Posterior vena cava (tissue), 2 donors: ENCODE data around the gene TNFAIP3. TPM values are rescaled to one million over a fixed set of nuclear protein-coding genes. Genes with fewer than 3 reads are reported as not detected.
"Not testable (repeated sequence)": the region's sequence is repeated elsewhere in the genome, so short reads cannot be mapped to it uniquely, and the experiment has no call there.

ENCODE experiments used
- DNase-seq: peaks from one replicate; pipeline ENCODE4 v3.0.0-alpha.2; 2020; ENCODE audit warnings: low spot score
- intact Hi-C, 2 donors: fragments of 100-400 bp; cut with DNase I; formaldehyde crosslinking; loops; one replicate each; pipeline versions ENCODE4 v1.14.1 to v1.14.2; 2022 to 2023
- long read RNA-seq, 2 donors: library from polyadenylated mRNA; unstranded; transcript quantifications; one replicate each; pipeline ENCODE4 v2.0.0, GENCODE V29; 2020 to 2021
- total RNA-seq, 2 donors: library from RNA; stranded (reverse); fragmentation: NEBNext Ultra II Directional; extraction: Animal tissue kit (Norgen Biotek cat#: 25700); gene quantifications; one replicate each; pipeline ENCODE4 v1.2.1, GENCODE V29; 2021
- donor health status: DM: yes; HTN: yes; CAD: no.
- donor health status: DM: yes; HTN: yes; CAD: no.

The TNFAIP3 gene
- 10 to 100 TPM; 19.0 to 28.6 TPM for total RNA-seq
- long read RNA-seq, donor 1, partial matches to known transcripts = 4 of 4 reads
- long read RNA-seq, donor 1, other reads (novel, unspliced or antisense) = 0 of 4 reads
- long read RNA-seq, donor 2, partial matches to known transcripts = 9 of 15 reads
- long read RNA-seq, donor 2, other reads (novel, unspliced or antisense) = 6 of 15 reads

DNA sequence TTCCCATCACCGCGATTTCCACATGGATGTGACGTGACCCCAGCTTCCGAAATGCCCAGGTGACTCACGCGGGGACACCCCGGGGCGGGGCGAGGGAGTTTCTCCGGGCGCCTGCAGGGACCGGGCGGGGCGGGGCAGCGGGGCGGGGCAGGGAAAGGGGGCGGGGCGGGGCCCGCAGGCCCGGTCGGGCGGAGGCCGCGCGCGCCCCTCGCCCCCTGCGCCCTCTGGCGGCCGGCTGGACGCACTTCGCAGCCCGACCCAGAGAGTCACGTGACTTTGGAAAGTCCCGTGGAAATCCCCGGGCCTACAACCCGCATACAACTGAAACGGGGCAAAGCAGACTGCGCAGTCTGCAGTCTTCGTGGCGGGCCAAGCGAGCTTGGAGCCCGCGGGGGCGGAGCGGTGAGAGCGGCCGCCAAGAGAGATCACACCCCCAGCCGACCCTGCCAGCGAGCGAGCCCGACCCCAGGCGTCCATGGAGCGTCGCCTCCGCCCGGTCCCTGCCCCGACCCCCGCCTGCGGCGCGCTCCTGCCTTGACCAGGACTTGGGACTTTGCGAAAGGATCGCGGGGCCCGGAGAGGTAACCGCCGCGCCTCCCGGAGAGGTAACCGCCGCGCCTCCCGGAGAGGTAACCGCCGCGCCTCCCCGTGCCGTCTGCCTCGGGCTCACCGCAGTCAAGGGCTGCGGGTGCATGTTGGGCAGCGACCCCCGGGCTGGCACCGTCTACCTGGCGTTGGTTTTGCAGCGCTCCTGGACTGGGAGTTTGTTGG lies at the start of gene TNFAIP3:
TNFAIP3 (plus strand) TSS at position 346 of the 771 bp plus-strand sequence. CDS start 3,969 bp downstream, outside the sequence.
- intact Hi-C loops = loop anchor here (10.0 kb wide), 1 partner anchor 162 kb away; no protein-coding TSS in a partner anchor
- peak; percentile 98 for DNase-seq

DNA sequence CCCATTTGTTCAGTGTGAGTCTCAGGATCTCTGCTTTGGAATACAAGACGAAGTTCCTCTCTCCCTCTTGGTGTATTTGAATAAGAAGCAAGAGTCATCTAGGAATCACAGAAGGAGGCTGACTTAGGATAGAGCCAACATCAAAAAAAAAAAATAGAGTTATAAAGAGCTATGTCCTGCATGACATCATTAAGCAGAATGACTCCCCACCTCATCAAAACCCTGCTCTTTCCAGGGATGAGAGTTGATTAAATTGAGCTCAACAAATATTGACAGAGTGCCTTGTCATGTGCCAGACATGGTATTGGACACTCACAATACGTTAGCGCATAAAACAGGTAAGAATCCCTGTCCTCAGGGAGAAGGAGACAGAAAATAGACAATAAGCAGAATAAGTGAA lies 48.6 kb upstream of the TNFAIP3 start:
- DNase-seq = no peak
- intact Hi-C loops = no loop called here

DNA sequence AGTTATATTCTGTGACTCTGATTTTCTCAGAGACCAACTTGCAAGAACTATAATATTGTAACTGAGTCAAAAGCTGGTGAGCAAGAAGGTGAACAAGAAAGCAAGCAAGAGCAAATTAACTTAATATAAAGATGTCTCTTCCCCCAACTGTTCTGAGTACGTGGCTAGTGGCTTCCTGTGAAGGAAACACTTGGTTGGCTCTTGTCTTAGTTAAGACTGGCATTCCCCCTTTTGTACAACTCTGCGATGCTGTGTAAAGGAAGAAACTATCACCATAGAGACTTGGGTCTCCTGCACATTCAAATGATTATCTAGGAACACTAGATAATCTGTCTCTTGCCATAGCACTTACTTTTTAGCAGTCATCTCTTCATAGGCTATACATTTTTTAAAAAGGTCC lies 47.3 kb upstream of the TNFAIP3 start:
- intact Hi-C loops = no loop called here
- DNase-seq = no peak

DNA sequence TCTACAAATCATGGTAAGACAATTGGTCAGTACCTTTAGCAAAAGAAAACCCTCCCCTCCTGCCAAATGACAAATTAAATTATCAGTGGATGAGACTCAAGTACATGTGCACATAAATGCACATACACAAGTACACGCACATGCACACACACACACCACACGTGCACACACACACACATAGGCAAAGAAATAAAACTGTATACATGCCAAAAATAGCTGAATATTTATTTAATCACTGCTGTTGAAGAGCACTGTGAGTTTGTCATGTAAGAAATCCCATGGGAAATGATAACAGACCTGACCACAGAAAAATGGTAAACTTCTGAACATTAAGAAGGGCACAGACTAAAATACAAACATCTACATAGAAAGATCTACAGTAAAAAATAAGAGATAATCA lies 46.6 kb upstream of the TNFAIP3 start:
- no peak for DNase-seq
- intact Hi-C loops = no loop called here

DNA sequence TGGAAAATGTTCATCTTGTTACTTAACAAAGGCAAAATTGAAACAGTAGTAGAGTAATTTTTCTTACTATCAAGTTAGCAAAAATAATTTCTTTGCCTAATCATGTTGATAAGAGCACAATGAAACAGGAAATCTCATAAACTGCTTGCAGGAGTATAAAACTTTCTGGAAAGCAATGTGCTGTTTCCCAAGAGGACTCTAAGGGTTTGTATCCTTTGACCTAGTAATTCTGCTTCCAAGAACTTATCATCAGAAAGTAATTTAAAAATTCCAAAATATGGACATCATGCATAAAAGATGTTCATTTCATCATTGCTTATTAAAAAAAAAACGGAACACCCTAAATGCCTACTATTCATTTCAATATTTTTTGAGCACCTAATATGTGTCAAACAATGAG lies 46.1 kb upstream of the TNFAIP3 start:
- DNase-seq = no peak
- intact Hi-C loops = no loop called here

DNA sequence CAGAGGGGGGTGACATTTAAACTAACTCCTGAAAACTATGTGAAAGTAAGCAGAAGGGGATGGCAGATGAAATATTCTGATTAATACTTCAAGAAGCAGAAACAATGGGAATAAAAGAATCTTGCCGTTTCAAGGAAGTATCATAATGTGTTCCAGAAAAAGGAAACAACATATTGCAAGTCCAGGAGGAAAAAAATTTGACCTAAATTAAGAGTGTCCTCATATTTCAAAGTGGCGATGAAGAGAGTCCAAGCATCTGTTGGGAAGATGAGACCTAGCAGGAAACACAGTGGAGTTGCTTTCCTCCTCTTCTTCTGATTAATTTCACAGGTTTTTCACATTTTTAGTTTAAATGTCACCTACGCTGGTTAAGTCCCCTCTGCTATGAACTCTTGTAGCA lies 45.6 kb upstream of the TNFAIP3 start:
- no peak for DNase-seq
- intact Hi-C loops = no loop called here

DNA sequence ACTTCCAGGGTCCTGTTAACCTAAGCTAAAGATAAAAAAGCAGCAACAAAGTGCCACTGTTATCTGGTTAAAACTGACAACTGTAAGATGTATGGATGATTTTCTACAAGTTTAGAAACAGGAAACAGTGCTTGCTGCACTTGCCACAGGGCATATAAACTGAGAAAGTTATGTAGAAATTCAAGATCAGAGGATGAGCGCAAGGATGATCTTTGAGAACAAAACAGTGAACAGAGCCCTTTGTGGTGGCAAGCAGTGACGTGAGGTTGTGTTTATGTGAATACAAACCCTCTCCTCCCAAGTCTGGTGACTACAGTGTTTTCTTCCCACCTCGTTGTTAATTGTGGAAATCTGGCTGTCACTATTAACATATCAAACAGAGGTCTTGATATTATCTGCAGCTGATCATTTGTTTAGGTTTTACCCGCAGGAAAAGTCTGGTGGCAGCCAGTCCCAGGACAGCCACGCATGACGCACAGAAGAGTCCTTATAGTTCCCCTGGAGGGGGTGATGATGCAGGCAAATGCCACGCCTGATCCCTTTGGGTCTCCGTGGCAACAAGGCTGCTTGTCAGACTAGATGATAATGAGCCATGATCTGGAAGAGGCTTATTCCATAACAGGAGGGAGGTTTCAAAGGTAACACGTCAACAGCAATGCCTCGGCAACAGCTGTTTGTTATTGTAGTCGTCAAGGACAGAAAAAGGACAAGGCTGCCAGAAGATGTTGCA lies 43.1 kb upstream of the TNFAIP3 start:
- intact Hi-C loops = no loop called here
- no peak for DNase-seq

DNA sequence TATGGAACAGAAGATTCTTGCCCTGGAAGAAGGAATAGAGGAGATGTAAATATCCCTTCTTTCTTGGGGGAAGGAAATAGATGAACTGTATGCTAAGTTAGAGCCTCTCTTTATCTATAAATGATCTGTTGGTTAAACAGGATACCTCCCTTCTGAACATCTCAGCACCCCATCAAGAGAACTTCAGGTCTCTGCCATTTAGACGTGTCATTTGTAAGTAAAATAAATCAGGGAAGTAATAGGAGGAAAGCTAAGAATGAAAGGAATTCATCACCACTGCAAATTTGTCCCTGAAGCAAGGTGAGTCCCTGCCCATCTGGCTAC lies 42.5 kb upstream of the TNFAIP3 start:
- no peak for DNase-seq
- intact Hi-C loops = no loop called here

DNA sequence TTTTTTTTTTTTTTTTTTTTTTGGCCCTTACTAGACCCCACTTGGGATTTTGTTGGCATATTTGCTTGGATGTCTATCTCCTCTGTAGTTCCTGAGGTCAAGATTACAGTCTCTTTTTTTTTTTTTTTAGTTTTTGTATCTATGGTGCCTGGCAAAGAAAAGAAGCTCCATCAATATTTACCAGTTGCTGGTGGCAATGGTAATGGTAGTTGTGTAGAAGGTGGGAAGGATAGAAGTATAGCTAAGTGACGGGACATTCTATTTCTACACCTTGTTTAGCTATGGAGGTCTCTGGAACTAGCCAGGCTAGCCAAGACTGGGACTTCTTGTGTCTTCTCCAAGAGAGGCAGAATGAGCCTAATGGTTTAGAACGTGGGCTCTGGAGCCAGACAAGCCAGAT lies 42.2 kb upstream of the TNFAIP3 start:
- intact Hi-C loops = no loop called here
- DNase-seq = no peak

DNA sequence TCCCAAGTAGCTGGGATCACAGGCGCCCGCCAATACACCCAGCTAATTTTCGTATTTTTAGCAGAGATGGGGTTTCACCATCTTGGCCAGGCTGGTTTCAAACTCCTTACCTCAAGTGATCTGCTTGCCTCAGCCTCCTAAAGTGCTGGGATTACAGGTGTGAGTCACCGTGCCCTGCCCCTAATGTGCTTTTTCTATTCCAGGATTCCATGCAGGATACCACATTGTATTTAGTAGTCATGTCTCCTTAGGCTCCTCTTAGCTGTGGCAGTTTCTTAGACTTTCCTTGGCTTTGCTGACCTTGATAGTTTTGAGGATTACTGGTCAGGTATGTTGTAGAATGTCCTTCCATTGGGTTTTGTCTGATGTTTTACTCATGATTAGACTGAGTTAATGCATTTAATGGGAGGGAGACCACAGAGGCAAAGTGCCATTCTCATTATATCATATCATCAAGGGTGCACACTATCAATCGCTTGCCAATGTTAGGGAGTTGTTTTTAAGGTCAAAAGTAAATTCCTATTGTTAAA lies 39.6 kb upstream of the TNFAIP3 start:
- intact Hi-C loops = no loop called here
- DNase-seq = no peak

DNA sequence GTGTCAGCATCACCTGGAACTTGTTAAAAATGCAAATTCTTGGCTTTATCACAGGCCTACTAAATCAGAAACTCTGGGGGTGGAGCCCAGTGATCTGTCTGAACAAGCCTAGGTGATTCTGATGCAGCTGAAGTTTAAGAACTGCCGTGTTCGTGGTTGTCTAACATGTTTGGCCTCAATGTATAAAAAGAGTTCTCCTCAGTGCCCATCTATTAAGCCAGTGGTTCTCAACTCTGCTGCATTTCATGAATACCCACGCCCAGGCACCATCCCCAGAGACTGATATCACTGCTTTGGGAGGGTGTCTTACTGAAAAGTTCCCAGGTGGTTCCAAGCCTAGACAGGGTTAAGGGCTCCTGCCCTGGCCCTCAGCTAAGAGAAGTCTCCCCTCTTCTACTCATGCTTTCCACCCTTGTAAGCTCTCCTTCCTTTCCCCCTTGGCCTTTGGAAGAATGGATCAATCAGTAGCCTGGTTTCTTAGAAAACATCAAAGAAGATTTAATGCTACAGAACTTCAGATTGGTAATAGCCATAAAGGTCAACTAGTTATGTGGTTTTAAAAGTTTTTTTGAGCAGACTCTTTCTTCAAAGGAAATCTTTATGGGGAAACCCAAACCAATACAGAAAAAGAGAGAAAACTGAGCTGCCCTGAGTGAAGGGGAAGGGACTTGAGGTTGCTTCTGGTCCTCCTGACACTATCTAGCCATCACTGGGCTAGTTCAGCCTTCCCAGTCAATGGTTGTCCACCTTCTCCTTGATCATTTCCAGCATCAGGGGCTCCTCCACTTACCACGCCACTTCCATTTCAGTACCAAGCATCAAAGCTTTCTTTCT lies 38.9 kb upstream of the TNFAIP3 start:
- intact Hi-C loops = no loop called here

DNA sequence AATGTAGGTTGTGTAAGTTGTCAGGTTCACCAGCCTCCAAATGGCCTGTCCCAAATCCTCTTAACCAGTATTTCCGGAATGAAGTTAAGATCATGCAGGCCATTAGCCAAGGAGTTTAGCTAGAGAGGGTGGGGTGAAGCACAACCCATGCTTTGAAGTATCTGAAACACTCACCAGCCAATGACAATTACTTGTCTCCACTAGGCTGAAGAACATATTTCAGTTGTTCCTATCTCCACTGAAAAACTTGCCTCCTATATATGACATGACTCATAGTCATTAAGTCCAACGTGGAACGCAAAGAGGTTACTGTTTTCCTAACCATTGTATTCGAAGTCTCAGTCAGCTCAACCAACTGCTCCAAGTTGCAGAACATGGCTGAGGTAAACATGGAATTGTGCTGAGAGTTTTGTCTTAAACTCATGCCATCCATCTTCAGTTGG lies 37.4 kb upstream of the TNFAIP3 start:
- intact Hi-C loops = no loop called here
- DNase-seq = no peak

More for the DNA sequence above, 38.9 kb upstream of the TNFAIP3 start:
- no peak for DNase-seq

DNA sequence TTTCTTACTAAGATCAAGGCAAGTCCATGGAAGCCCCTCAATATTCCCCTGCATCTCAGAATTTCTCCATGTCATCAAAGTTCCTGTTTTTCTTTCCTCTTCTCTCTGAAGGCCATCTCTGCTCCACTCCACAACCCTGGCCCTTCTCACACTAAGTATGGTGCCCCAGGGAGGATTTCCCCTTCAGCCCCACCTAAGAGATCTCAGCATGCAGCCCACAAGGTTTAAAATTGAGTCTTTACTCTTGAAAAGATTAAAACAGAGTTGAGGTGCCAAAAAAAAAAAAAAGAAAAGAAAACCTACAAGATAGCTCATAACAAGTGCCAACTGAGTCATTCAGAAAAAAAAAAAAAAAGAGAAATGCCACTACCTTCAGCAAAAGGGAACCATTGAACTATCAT lies 36.5 kb upstream of the TNFAIP3 start:
- DNase-seq = no peak
- intact Hi-C loops = no loop called here

DNA sequence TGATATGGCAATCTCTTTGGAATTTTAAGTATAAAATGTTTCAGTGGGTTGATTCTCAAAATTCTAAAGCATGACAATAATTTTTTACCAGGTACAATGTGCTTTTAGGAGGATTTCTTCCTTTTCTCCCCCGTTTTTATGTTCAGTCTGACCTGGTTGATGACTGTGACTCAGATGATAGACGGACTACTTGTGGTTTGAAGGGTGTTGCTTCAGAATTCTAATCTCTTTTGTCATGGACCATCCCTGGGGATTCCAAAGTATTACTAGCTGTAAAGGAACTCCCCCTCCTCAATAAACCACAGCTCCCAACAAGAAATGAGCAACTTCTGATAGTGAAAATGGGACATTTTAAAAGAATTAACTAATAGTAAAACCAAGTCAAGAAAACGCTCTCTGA lies 34.9 kb upstream of the TNFAIP3 start:
- DNase-seq = no peak

DNA sequence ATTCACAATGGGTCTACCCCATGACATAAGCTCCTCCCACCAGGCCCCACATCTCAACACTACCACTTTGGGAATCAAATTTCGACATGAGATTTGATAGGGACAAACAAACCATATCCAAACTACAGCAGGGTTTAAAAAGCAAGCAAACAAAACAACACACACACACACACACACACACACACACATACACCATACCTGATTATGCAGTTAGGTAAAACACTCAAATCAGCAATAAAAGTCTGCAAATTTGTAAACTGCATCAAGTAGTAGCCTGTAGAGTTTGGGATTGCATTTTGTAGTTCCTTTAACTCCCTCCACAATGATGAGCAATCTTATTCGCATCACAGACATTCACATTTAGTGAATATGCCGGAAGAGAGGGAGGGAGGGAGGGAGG lies 32.6 kb upstream of the TNFAIP3 start:
- intact Hi-C loops = loop anchor here in 1 of 2 donors (2.0 kb wide), 1 partner anchor 74 kb away; no protein-coding TSS in a partner anchor
- no peak for DNase-seq

More for the DNA sequence above, 34.9 kb upstream of the TNFAIP3 start:
- intact Hi-C loops = no loop called here

DNA sequence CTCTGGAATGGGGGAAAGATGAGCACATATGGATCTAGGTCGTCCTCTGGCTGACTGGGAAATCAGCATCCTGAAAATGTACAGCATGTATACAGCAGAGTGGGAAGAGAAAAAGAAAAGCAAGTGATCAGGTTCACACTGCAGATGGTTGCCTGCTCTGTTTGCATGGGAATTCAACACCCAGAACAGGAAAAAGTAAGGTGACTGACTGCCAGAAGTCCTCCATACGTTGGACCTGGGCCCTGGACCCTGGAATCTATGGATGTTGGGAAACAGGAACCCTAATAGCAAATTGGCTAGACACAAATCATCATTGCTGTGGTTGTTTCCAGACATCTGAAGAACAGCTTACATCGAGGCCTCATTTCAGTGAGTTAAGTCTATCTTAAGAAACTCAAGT lies 30.3 kb upstream of the TNFAIP3 start:
- intact Hi-C loops = no loop called here
- no peak for DNase-seq

DNA sequence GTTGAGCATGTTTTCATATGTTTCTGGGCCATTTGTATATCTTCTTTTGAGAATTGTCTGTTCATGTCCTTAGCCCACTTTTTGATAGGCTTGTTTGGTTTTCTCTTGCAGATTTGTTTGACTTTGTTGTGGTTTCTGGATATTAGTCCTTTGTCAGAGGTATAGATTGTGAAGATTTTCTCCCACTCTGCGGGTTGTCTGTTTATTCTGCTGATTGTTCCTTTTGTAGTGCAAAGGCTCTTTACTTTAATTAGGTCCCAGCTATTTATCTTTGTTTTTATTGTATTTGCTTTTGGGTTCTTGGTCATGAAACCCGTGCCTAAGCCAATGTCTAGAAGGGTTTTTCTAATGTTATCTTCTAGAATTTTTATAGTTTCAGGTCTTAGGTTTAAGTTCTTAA lies 29.0 kb upstream of the TNFAIP3 start:
- DNase-seq, intact Hi-C loops: not testable (repeated sequence)

DNA sequence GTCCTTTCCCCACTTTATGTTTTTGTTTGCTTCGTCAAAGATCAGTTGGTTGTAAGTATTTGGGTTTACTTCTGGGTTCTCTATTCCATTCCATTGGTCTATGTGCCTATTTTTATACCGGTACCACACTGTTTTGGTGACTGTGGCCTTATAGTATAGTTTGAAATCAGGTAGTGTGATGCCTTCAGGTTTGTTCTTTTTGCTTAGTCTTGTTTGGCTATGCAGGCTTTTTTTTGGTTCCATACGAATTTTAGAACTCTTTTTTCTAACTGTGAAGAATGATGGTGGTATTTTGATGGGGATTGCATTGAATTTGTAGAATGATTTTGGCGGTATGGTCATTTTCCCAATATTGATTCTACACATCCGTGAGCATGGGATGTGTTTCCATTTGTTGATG lies 28.5 kb upstream of the TNFAIP3 start:
- intact Hi-C loops, DNase-seq: not testable (repeated sequence)

DNA sequence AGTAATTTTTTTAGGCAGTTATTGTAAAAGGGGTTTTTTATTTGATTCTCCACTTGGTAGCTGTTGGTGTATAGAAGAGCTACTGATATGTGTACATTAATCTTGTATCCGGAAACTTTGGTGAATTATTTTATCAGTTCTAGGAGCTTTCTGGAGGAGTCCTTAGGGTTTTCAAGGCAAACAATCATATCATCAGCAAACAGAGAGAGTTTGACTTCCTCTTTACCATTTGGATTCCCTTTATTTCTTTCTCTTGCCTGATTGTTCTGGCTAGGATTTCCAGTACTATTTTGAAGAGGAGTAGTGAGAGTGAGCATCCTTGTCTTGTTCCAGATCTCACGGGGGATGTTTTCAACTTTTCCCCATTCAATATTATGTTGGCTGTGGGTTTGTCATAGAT lies 28.0 kb upstream of the TNFAIP3 start:
- intact Hi-C loops = no loop called here
- no peak for DNase-seq
